HepG2 (cell line): ENCODE measurements around the gene HSPA1B. TPM values are rescaled to one million over a fixed set of nuclear protein-coding genes. Genes with fewer than 3 reads are reported as not detected.

Experiments used
- ARNT ChIP-seq: fragments of 450-650 bp; IDR thresholded peaks from 2 replicates; pipeline ENCODE4 v1.6.1; 2017
- E2F5 ChIP-seq: sonication (generic); formaldehyde crosslinking; conservative IDR thresholded peaks from 2 replicates; pipeline ENCODE4 v1.4.0; 2020; ENCODE audit warnings: missing genetic modification reagents
- ETV5 ChIP-seq: IDR thresholded peaks from 2 replicates; pipeline ENCODE4 v1.6.1; 2018; ENCODE audit warnings: missing biosample characterization, missing genetic modification reagents, inconsistent platforms, borderline replicate concordance
- FOXM1 ChIP-seq: sonication (generic); formaldehyde crosslinking; IDR thresholded peaks from 2 replicates; pipeline ENCODE4 v1.5.0; 2020; ENCODE audit warnings: missing genetic modification reagents
- HINFP ChIP-seq: sonication (generic); formaldehyde crosslinking; IDR thresholded peaks from 2 replicates; pipeline ENCODE4 v1.4.0; 2020; ENCODE audit warnings: low read depth, mild to moderate bottlenecking, missing genetic modification reagents
- ISX ChIP-seq: sonication (generic); formaldehyde crosslinking; conservative IDR thresholded peaks from 2 replicates; pipeline ENCODE4 v1.5.0; 2020; ENCODE audit warnings: missing genetic modification reagents
- NFE2L2 ChIP-seq: fragments of 150-350 bp; IDR thresholded peaks from 2 replicates; pipeline ENCODE4 v1.6.1; 2014; ENCODE audit warnings: low read length
- POLR2AphosphoS2 ChIP-seq: IDR thresholded peaks from 2 replicates; pipeline ENCODE4 v1.6.1; 2011; ENCODE audit warnings: low read depth, low read length, improper control_type of control experiment
- RCOR2 ChIP-seq: IDR thresholded peaks from 2 replicates; pipeline ENCODE4 v1.6.1; 2016; ENCODE audit warnings: missing biosample characterization, missing genetic modification reagents
- XBP1 ChIP-seq: sonication (generic); formaldehyde crosslinking; IDR thresholded peaks from 2 replicates; pipeline ENCODE4 v1.5.0; 2020; ENCODE audit warnings: missing genetic modification reagents
- ZFP36L1 ChIP-seq: sonication (generic); formaldehyde crosslinking; IDR thresholded peaks from 2 replicates; pipeline ENCODE4 v1.8.0; 2022; ENCODE audit warnings: mild to moderate bottlenecking, missing genetic modification reagents, moderate library complexity
- ZNF629 ChIP-seq: sonication (generic); formaldehyde crosslinking; conservative IDR thresholded peaks from 2 replicates; pipeline ENCODE4 v1.5.0; 2020; ENCODE audit warnings: missing genetic modification reagents
- polyA plus RNA-seq, 8 experiments: library from polyadenylated mRNA; depleted of rRNA in 3 of 8; stranded (reverse) in 7 of 8; unstranded in 1 of 8; fragments of >200 nt; fragmentation: Illumina TruSeq in 4 of 8; extraction: Trizol in 4 of 8; gene quantifications; 2 replicates each; pipeline versions ENCODE4 v1.2.1 to v1.2.3, GENCODE V29; 2011 to 2016; ENCODE audit warnings: low read depth in 4 of 8, missing spikeins in 1 of 8, mixed read lengths in 1 of 8; ENCODE audit not compliant: insufficient read depth in 1 of 8
- total RNA-seq, 5 experiments: library from RNA; depleted of rRNA; stranded (reverse); fragments of >200 nt; fragmentation: Illumina TruSeq; extraction: Trizol; gene quantifications; 2 replicates each; pipeline ENCODE4 v1.2.3, GENCODE V29; 2016; ENCODE audit warnings: low read depth in 1 of 5
- TF ChIP-seq, protein P1 (sequence below): sonication (generic); formaldehyde crosslinking; IDR thresholded peaks from 2 replicates; pipeline ENCODE4 v1.4.0; 2020; ENCODE audit warnings: missing genetic modification reagents
- TF ChIP-seq, protein P2 (sequence below): sonication (generic); formaldehyde crosslinking; IDR thresholded peaks from 2 replicates; pipeline ENCODE4 v1.5.1; 2020; ENCODE audit warnings: missing genetic modification reagents, mild to moderate bottlenecking, borderline replicate concordance
- TF ChIP-seq, protein P3 (sequence below): sonication (generic); formaldehyde crosslinking; IDR thresholded peaks from 2 replicates; pipeline ENCODE4 v1.5.1; 2020; ENCODE audit warnings: missing genetic modification reagents, mild to moderate bottlenecking, borderline replicate concordance
- TF ChIP-seq, protein P4 (sequence below): sonication (generic); formaldehyde crosslinking; IDR thresholded peaks from 2 replicates; pipeline ENCODE4 v1.4.0; 2020; ENCODE audit warnings: missing genetic modification reagents

Gene HSPA1B
- total and polyA plus RNA-seq, 2 of the 13 experiments (the other 11 are each of a cell fraction or from before 2014, with no cell fraction given), result 26.0 to 186 TPM

- TF ChIP-seq E2F5, result peak; percentile 54
- peak; percentile 81; the same call in 1 of the 2 replicates for TF ChIP-seq XBP1
- TF ChIP-seq, protein P1, sequence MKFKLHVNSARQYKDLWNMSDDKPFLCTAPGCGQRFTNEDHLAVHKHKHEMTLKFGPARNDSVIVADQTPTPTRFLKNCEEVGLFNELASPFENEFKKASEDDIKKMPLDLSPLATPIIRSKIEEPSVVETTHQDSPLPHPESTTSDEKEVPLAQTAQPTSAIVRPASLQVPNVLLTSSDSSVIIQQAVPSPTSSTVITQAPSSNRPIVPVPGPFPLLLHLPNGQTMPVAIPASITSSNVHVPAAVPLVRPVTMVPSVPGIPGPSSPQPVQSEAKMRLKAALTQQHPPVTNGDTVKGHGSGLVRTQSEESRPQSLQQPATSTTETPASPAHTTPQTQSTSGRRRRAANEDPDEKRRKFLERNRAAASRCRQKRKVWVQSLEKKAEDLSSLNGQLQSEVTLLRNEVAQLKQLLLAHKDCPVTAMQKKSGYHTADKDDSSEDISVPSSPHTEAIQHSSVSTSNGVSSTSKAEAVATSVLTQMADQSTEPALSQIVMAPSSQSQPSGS (CRISPR knock-in tag), result peak; percentile 70
- peak; percentile 63 for TF ChIP-seq ZNF629 (CRISPR knock-in tag)
- TF ChIP-seq, protein P2, sequence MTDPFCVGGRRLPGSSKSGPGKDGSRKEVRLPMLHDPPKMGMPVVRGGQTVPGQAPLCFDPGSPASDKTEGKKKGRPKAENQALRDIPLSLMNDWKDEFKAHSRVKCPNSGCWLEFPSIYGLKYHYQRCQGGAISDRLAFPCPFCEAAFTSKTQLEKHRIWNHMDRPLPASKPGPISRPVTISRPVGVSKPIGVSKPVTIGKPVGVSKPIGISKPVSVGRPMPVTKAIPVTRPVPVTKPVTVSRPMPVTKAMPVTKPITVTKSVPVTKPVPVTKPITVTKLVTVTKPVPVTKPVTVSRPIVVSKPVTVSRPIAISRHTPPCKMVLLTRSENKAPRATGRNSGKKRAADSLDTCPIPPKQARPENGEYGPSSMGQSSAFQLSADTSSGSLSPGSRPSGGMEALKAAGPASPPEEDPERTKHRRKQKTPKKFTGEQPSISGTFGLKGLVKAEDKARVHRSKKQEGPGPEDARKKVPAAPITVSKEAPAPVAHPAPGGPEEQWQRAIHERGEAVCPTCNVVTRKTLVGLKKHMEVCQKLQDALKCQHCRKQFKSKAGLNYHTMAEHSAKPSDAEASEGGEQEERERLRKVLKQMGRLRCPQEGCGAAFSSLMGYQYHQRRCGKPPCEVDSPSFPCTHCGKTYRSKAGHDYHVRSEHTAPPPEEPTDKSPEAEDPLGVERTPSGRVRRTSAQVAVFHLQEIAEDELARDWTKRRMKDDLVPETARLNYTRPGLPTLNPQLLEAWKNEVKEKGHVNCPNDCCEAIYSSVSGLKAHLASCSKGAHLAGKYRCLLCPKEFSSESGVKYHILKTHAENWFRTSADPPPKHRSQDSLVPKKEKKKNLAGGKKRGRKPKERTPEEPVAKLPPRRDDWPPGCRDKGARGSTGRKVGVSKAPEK, result peak; percentile 63; the same call in 1 of the 2 replicates
- TF ChIP-seq ZFP36L1 (CRISPR knock-in tag), result no peak
- peak; percentile 64 for TF ChIP-seq ISX (CRISPR knock-in tag)
- TF ChIP-seq FOXM1 (CRISPR knock-in tag), result peak; percentile 54; the same call in 1 of the 2 replicates
- no peak for TF ChIP-seq RCOR2 (CRISPR knock-in tag)
- peak; percentile 24; the same call in 1 of the 2 replicates for TF ChIP-seq HINFP (CRISPR knock-in tag)
- TF ChIP-seq, protein P3, sequence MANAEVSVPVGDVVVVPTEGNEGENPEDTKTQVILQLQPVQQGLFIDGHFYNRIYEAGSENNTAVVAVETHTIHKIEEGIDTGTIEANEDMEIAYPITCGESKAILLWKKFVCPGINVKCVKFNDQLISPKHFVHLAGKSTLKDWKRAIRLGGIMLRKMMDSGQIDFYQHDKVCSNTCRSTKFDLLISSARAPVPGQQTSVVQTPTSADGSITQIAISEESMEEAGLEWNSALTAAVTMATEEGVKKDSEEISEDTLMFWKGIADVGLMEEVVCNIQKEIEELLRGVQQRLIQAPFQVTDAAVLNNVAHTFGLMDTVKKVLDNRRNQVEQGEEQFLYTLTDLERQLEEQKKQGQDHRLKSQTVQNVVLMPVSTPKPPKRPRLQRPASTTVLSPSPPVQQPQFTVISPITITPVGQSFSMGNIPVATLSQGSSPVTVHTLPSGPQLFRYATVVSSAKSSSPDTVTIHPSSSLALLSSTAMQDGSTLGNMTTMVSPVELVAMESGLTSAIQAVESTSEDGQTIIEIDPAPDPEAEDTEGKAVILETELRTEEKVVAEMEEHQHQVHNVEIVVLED, result peak; percentile 70
- TF ChIP-seq, protein P4, sequence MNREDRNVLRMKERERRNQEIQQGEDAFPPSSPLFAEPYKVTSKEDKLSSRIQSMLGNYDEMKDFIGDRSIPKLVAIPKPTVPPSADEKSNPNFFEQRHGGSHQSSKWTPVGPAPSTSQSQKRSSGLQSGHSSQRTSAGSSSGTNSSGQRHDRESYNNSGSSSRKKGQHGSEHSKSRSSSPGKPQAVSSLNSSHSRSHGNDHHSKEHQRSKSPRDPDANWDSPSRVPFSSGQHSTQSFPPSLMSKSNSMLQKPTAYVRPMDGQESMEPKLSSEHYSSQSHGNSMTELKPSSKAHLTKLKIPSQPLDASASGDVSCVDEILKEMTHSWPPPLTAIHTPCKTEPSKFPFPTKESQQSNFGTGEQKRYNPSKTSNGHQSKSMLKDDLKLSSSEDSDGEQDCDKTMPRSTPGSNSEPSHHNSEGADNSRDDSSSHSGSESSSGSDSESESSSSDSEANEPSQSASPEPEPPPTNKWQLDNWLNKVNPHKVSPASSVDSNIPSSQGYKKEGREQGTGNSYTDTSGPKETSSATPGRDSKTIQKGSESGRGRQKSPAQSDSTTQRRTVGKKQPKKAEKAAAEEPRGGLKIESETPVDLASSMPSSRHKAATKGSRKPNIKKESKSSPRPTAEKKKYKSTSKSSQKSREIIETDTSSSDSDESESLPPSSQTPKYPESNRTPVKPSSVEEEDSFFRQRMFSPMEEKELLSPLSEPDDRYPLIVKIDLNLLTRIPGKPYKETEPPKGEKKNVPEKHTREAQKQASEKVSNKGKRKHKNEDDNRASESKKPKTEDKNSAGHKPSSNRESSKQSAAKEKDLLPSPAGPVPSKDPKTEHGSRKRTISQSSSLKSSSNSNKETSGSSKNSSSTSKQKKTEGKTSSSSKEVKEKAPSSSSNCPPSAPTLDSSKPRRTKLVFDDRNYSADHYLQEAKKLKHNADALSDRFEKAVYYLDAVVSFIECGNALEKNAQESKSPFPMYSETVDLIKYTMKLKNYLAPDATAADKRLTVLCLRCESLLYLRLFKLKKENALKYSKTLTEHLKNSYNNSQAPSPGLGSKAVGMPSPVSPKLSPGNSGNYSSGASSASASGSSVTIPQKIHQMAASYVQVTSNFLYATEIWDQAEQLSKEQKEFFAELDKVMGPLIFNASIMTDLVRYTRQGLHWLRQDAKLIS (CRISPR knock-in tag), result peak; percentile 95
- TF ChIP-seq POLR2AphosphoS2, result peak; percentile 90
- TF ChIP-seq ARNT, result no peak
- no peak for TF ChIP-seq NFE2L2
- TF ChIP-seq ETV5, result peak; percentile 27; the same call in 1 of the 2 replicates
Measured at GRCh38 chr6:31834367-31835250, 7.1 kb downstream of the HSPA1B start (continued).
